Activated naive CD8-positive, alpha-beta T cell treated with anti-CD3 and anti-CD28 coated beads, Interleukin-2, amount 50 U/mL, for 24 hours (primary cell): ENCODE results near the gene IQCM.

Experiments used
- ATAC-seq: fragments of 150-1000 bp; cut with Tn5 transposase; one replicate; pipeline ENCODE4 v1.10.0; 2021
- DNase-seq: peaks from one replicate; pipeline ENCODE4 v3.0.0; 2021
- H3K27ac Mint-ChIP-seq: one replicate; pipeline ENCODE4 v1.8.0; 2021; ENCODE audit warnings: mild to moderate bottlenecking, mixed read lengths
- H3K27me3 Mint-ChIP-seq: one replicate; pipeline ENCODE4 v1.8.0; 2021; ENCODE audit warnings: mixed read lengths
- H3K36me3 Mint-ChIP-seq: one replicate; pipeline ENCODE4 v1.8.0; 2021; ENCODE audit warnings: low read depth, mixed read lengths
- H3K4me1 Mint-ChIP-seq: one replicate; pipeline ENCODE4 v1.8.0; 2021; ENCODE audit warnings: mixed read lengths
- H3K4me3 Mint-ChIP-seq: one replicate; pipeline ENCODE4 v1.8.0; 2021; ENCODE audit warnings: mild to moderate bottlenecking, moderate library complexity, mixed read lengths
- H3K9me3 Mint-ChIP-seq: one replicate; pipeline ENCODE4 v1.8.0; 2021; ENCODE audit warnings: mixed read lengths

Gene IQCM

DNA sequence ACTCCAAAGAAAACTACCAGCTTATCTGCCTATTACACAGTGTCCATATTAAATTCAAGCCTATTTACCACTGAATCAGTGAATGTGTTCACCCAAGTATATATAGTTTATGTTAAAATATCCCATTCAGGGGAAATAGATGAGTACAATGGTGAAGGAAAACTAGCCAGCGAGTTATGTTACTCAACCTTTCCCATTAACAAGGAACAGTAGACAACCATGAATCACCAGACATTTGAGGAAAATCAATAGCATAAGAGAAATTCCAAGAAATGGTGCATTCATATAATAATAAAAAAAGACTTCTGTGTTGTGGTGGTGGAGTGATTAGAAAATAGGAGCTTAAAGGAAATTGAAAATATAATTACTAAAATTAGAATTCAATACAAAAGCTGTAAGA, 21.3 kb downstream of the IQCM start:
- no peaks in the 10 kb centered on the region for H3K9me3 Mint-ChIP-seq
- no peaks in the 10 kb centered on the region for H3K4me1 Mint-ChIP-seq
- no peak overlapping the region for H3K27ac Mint-ChIP-seq
- no peak for DNase-seq
- no peak for ATAC-seq
- H3K36me3 Mint-ChIP-seq, result no peaks in the 10 kb centered on the region
- no peak overlapping the region for H3K4me3 Mint-ChIP-seq
- no peaks in the 10 kb centered on the region for H3K27me3 Mint-ChIP-seq

DNA sequence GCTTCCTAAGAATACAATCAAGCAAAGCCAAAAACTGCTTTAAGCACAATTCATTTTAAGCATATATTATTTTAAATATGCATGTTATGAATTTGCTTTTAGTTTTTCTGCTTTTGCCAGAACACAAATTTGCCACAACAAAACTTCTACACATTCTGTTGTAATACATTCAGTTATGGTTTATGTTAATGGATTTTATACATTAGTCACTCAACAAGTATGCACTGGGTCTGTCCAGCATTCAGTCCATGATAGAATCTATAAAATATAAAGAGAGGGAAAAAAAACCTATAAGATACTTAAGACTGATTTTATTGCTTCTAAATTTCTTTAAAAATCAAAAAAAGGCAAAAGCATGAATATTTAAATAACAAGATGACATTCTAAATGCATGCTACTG, 22.2 kb downstream of the IQCM start:
- Mint-ChIP-seq H3K36me3 (no peaks in the 10 kb centered on the region), H3K9me3 (no peaks in the 10 kb centered on the region), H3K27me3 (no peaks in the 10 kb centered on the region), H3K4me1 (no peaks in the 10 kb centered on the region), H3K4me3 (no peak overlapping the region), H3K27ac (no peak overlapping the region)
- DNase-seq, result no peak
- no peak for ATAC-seq

- Mint-ChIP-seq H3K4me3 (no peak overlapping the region), H3K9me3 (no peaks in the 10 kb centered on the region), H3K27ac (no peak overlapping the region), H3K4me1 (no peaks in the 10 kb centered on the region), H3K36me3 (no peaks in the 10 kb centered on the region), H3K27me3 (no peaks in the 10 kb centered on the region)
- ATAC-seq (no peak), DNase-seq (no peak)
These were observed 23.8 kb downstream of the IQCM start for GRCh38 chr4:149791851-149792250.

DNA sequence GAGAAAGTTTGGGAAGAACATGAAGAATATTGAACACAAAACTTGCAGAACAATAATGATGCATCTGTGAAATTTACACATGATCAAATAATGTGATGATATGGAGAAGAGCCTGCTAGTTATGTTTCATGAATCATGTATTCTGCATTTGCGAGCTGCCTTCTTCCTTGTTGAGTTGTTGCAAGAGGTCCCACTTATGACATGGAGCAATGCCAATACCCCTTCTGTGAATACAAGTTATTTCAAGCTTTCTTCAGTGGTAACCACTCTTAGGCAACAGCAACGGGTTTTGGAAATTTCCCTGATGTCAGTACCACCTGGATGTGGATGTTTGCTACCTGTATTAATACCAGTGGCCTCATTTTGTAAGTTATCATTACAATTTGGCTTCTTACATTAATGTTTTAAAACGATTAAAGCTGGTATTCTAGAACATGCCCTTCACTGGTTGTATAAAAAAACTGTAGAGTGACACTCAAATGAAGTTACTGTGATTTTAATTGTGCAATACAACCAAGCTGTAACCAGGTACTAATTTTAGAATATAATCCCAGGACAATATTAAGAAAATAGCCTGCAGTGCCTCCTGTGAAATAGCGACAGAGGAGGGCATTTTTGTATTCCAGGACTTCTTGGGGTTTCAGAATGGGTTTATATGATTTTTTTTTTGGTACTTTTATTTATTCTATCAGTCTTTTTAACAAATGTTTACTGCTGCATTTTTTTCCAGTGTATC, 25.3 kb downstream of the IQCM start:
- no peak for ATAC-seq
- Mint-ChIP-seq H3K4me1 (no peaks in the 10 kb centered on the region), H3K27ac (no peak overlapping the region)

GRCh38 chr4:149788300-149788699, 27.3 kb downstream of the IQCM start:
- DNase-seq, result no peak
- Mint-ChIP-seq H3K27me3 (no peaks in the 10 kb centered on the region), H3K27ac (no peak overlapping the region), H3K4me3 (no peak overlapping the region), H3K4me1 (no peaks in the 10 kb centered on the region), H3K36me3 (no peaks in the 10 kb centered on the region), H3K9me3 (peaks cover 4% of the 10 kb centered on the region)
- ATAC-seq, result no peak

More for the DNA sequence above, 25.3 kb downstream of the IQCM start:
- no peak overlapping the region for H3K4me3 Mint-ChIP-seq
- H3K36me3 Mint-ChIP-seq, result no peaks in the 10 kb centered on the region
- DNase-seq, result no peak
- H3K9me3 Mint-ChIP-seq, result no peaks in the 10 kb centered on the region
- no peaks in the 10 kb centered on the region for H3K27me3 Mint-ChIP-seq

GRCh38 chr4:149785696-149786431, 29.8 kb downstream of the IQCM start:
- ATAC-seq (no peak), DNase-seq (no peak)
- Mint-ChIP-seq H3K4me3 (no peak overlapping the region), H3K9me3 (peaks cover 4% of the 10 kb centered on the region), H3K4me1 (no peaks in the 10 kb centered on the region), H3K27ac (no peak overlapping the region), H3K36me3 (no peaks in the 10 kb centered on the region), H3K27me3 (no peaks in the 10 kb centered on the region)

- no peak for ATAC-seq
These were observed 31.6 kb downstream of the IQCM start for GRCh38 chr4:149784018-149784417.

GRCh38 chr4:149781150-149781549, 34.5 kb downstream of the IQCM start:
- Mint-ChIP-seq H3K27me3 (no peaks in the 10 kb centered on the region), H3K36me3 (no peaks in the 10 kb centered on the region), H3K4me1 (no peaks in the 10 kb centered on the region), H3K4me3 (no peak overlapping the region), H3K9me3 (peaks cover 4% of the 10 kb centered on the region), H3K27ac (no peak overlapping the region)
- no peak for ATAC-seq
- no peak for DNase-seq

More at GRCh38 chr4:149784018-149784417, 31.6 kb downstream of the IQCM start:
- H3K4me1 Mint-ChIP-seq, result no peaks in the 10 kb centered on the region
- H3K4me3 Mint-ChIP-seq, result no peak overlapping the region
- no peaks in the 10 kb centered on the region for H3K27me3 Mint-ChIP-seq
- no peaks in the 10 kb centered on the region for H3K36me3 Mint-ChIP-seq
- no peak overlapping the region for H3K27ac Mint-ChIP-seq
- H3K9me3 Mint-ChIP-seq, result peaks cover 4% of the 10 kb centered on the region
- no peak for DNase-seq

DNA sequence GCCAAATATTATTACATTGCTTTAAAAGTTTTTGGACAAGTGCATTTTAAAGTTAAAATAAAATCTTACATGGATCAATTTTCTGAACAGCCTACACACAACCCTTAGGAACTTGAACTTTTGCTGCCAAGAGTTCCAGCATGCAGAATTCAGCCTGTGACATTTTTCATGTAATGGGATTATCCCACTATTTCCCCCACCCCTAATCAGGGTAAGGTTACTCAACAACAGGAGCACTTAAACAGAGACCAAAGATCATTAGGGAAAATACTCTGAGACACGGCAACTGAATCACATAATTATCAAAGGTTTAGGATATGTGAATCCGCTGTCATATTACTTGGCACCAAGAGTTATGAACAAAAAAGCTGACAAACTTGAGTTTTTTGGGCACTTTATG, 47.2 kb downstream of the IQCM start:
- no peaks in the 10 kb centered on the region for H3K36me3 Mint-ChIP-seq
- no peaks in the 10 kb centered on the region for H3K9me3 Mint-ChIP-seq
- ATAC-seq, result no peak
- no peak overlapping the region for H3K27ac Mint-ChIP-seq
- no peak overlapping the region for H3K4me3 Mint-ChIP-seq
- no peaks in the 10 kb centered on the region for H3K27me3 Mint-ChIP-seq
- DNase-seq, result no peak
- no peaks in the 10 kb centered on the region for H3K4me1 Mint-ChIP-seq

DNA sequence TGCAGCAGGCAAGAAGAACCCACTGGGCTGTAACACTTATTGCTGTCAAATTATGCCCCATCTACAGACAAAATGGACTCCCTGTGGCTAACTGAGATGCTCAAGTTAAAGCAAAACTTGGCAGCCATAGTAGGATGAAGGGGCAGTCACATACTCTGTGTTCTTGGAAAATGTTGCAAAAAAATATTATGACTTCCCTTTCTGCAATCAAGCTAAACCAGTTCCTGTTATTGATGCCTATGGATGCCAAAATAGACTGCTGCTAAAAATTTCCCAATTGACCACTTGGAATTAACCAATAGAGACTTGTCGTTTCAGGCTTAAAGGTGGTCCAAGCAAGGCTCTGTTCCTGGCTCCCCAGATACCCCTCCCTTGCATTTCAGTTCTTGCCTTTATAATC, 49.5 kb downstream of the IQCM start:
- ATAC-seq, result no peak

GRCh38 chr4:149765630-149766029, 50.0 kb downstream of the IQCM start:
- H3K27ac Mint-ChIP-seq, result no peak overlapping the region
- no peak for ATAC-seq

More for the DNA sequence above, 49.5 kb downstream of the IQCM start:
- Mint-ChIP-seq H3K36me3 (no peaks in the 10 kb centered on the region), H3K4me3 (no peak overlapping the region), H3K4me1 (no peaks in the 10 kb centered on the region), H3K9me3 (no peaks in the 10 kb centered on the region), H3K27me3 (no peaks in the 10 kb centered on the region), H3K27ac (no peak overlapping the region)
- no peak for DNase-seq

DNA sequence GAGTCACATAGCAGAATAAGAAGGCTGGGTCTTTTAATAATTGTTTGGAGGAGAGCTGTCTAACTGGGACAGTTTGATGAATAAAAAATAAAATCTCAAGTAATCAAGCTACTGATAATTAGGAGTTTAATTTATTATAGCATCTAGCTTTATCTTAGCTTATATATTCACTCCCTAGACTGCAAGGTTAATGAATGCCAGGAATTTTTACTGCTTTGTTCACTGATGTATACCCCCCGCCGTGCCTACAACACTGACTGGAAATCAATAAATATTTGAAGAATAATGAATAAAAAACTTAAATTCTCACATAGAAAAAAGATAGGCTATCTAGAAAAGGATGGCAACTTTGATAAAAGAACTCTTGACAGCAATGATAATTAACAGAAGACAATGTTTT, 59.7 kb downstream of the IQCM start:
- Mint-ChIP-seq H3K4me3 (no peak overlapping the region), H3K27me3 (no peaks in the 10 kb centered on the region), H3K4me1 (no peaks in the 10 kb centered on the region), H3K36me3 (no peaks in the 10 kb centered on the region), H3K27ac (no peak overlapping the region), H3K9me3 (no peaks in the 10 kb centered on the region)
- ATAC-seq (no peak), DNase-seq (no peak)

More at GRCh38 chr4:149765630-149766029, 50.0 kb downstream of the IQCM start:
- no peaks in the 10 kb centered on the region for H3K4me1 Mint-ChIP-seq
- H3K4me3 Mint-ChIP-seq, result no peak overlapping the region
- DNase-seq, result no peak
- H3K9me3 Mint-ChIP-seq, result no peaks in the 10 kb centered on the region
- H3K27me3 Mint-ChIP-seq, result no peaks in the 10 kb centered on the region
- H3K36me3 Mint-ChIP-seq, result no peaks in the 10 kb centered on the region

GRCh38 chr4:149754526-149754925, 61.1 kb downstream of the IQCM start:
- DNase-seq, result no peak
- Mint-ChIP-seq H3K36me3 (no peaks in the 10 kb centered on the region), H3K9me3 (no peaks in the 10 kb centered on the region), H3K27ac (no peak overlapping the region), H3K4me3 (no peak overlapping the region), H3K4me1 (no peaks in the 10 kb centered on the region), H3K27me3 (no peaks in the 10 kb centered on the region)
- ATAC-seq, result no peak

DNA sequence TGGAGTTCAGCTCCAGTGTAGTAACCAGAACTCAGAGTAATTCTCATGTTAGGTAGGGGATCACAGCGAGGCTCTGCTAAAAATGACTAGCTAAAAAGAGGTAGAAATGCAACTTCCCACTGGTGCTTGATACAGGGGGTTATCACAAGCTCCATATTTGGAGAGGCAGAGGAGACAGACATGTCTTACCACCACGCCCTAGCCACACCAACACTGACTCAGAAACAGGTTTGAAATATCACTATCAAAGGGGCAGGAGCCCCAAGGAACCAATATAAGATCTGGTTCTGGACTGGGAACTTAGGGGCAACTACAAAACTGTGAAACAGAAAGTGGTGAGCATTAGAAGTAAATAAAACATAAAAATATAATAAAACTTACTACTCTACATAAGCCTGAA, 62.9 kb downstream of the IQCM start:
- Mint-ChIP-seq H3K36me3 (no peaks in the 10 kb centered on the region), H3K9me3 (no peaks in the 10 kb centered on the region), H3K27me3 (no peaks in the 10 kb centered on the region), H3K27ac (no peak overlapping the region), H3K4me1 (no peaks in the 10 kb centered on the region), H3K4me3 (no peak overlapping the region)
- no peak for ATAC-seq
- no peak for DNase-seq

DNA sequence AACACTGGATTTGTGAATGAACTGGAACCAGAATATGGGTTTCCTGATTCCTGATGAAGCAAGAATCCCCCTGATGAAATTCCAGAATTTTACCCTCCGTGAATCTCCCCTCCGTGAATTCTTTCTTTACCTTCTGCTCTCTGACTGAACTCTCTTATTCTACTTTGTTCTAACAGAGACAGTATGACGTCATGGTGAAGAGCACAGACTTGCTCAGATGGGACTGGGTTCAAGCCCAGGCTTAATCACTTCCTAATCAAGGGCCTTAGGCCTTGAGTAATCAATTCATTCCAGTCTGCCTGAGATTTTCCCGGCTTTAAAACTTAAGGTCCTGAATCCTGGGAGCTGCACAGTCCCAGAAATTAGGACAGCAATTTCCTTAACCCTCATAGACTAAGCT, 64.5 kb downstream of the IQCM start:
- Mint-ChIP-seq H3K4me3 (no peak overlapping the region), H3K9me3 (no peaks in the 10 kb centered on the region), H3K27me3 (no peaks in the 10 kb centered on the region), H3K36me3 (no peaks in the 10 kb centered on the region), H3K4me1 (no peaks in the 10 kb centered on the region), H3K27ac (no peak overlapping the region)
- DNase-seq, result no peak
- no peak for ATAC-seq
